Spleen (tissue), 11 donors: ENCODE data around the gene CAMTA1. TPM values are rescaled to one million over a fixed set of nuclear protein-coding genes. Genes with fewer than 3 reads are reported as not detected.

ENCODE experiments used
- DNase-seq: peaks from one replicate; pipeline ENCODE4 v3.0.0-alpha.2; 2020
- H3K27ac ChIP-seq, 8 donors: fragments of 200-600 bp; sonication (generic) in 7 of 8; 1 replicate in 4 of 8; 2 replicates in 4 of 8; pipeline versions ENCODE4 v1.5.0 to v1.8.0; 2016 to 2021; ENCODE audit warnings: inconsistent platforms in 4 of 8, mild to moderate bottlenecking in 4 of 8, moderate library complexity in 1 of 8
- H3K27me3 ChIP-seq, 7 donors: fragments of 200-600 bp; sonication (generic) in 6 of 7; replicated peaks in 1 of 7; 1 replicate in 4 of 7; 2 replicates in 3 of 7; pipeline versions ENCODE4 v1.5.0 to v1.8.0; 2016 to 2021; ENCODE audit warnings: inconsistent platforms in 3 of 7, mild to moderate bottlenecking in 1 of 7
- H3K36me3 ChIP-seq, 6 donors: fragments of 200-600 bp; sonication (generic) in 5 of 6; 1 replicate in 4 of 6; 2 replicates in 2 of 6; pipeline versions ENCODE4 v1.5.0 to v1.8.0; 2016 to 2021; ENCODE audit warnings: inconsistent platforms in 2 of 6
- H3K4me1 ChIP-seq, 6 donors: fragments of 200-600 bp; sonication (generic) in 5 of 6; 1 replicate in 3 of 6; 2 replicates in 3 of 6; pipeline versions ENCODE4 v1.5.0 to v1.8.0; 2016 to 2021; ENCODE audit warnings: inconsistent platforms in 3 of 6
- H3K4me3 ChIP-seq, 8 donors: fragments of 200-600 bp; sonication (generic) in 7 of 8; 1 replicate in 4 of 8; 2 replicates in 4 of 8; pipeline versions ENCODE4 v1.5.0 to v1.8.0; 2016 to 2021; ENCODE audit warnings: inconsistent platforms in 4 of 8, mild to moderate bottlenecking in 4 of 8, moderate library complexity in 2 of 8
- H3K9me3 ChIP-seq, 8 donors: fragments of 200-600 bp; sonication (generic) in 7 of 8; 1 replicate in 4 of 8; 2 replicates in 4 of 8; pipeline versions ENCODE4 v1.5.0 to v1.8.0; 2016 to 2021; ENCODE audit warnings: inconsistent platforms in 4 of 8
- POLR2A ChIP-seq, 3 donors: fragments of 450-650 bp; IDR thresholded peaks; one replicate each; pipeline ENCODE4 v1.5.1; 2017; ENCODE audit warnings: antibody characterized with exemption in 3 of 3, mild to moderate bottlenecking in 1 of 3
- POLR2AphosphoS5 ChIP-seq, 3 donors: sonication (generic); formaldehyde crosslinking; IDR thresholded peaks; one replicate each; pipeline ENCODE4 v1.5.1; 2017; ENCODE audit warnings: antibody characterized with exemption in 3 of 3
- WGBS, 5 donors: extraction: QIAGEN DNeasy Blood & Tissue Kit in 3 of 5; methylation state at CpG; one replicate each; pipeline versions ENCODE4 v1.1.5 to v1.1.7; 2013 to 2018; 5-methylcytosine and 5-hydroxymethylcytosine counted together
- intact Hi-C: fragments of 100-400 bp; cut with DNase I; formaldehyde crosslinking; loops from one replicate; pipeline ENCODE4 v1.15.0; 2023; ENCODE audit warnings: low total_unique reads
- polyA plus RNA-seq, 3 donors: library from polyadenylated mRNA; stranded (reverse); fragments of 200-250 nt; gene quantifications; one replicate each; pipeline ENCODE4 v1.2.1, GENCODE V29; 2013
- total RNA-seq, 7 donors: library from RNA; depleted of rRNA in 3 of 7; stranded (reverse); fragments of >200 nt in 3 of 7; fragmentation: NEBNext Ultra II Directional in 4 of 7; extraction: Animal tissue kit (Norgen Biotek cat#: 25700) in 4 of 7; gene quantifications; one replicate each; pipeline versions ENCODE4 v1.1.0 to v1.2.1, GENCODE V29; 2016 to 2021
- TF ChIP-seq, protein P1 (sequence below), 11 experiments: fragments of 200-600 bp in 7 of 11; fragments of 450-650 bp in 4 of 11; sonication (generic) in 4 of 11; IDR thresholded peaks in 8 of 11; conservative IDR thresholded peaks in 3 of 11; 1 replicate in 7 of 11; 2 replicates in 4 of 11; pipeline versions ENCODE4 v1.4.0 to v1.8.0; 2016 to 2021; ENCODE audit warnings: antibody characterized with exemption in 11 of 11, inconsistent platforms in 4 of 11, mild to moderate bottlenecking in 1 of 11
- donor health status: healthy with polysubstance abuse.
- donor health status: DM: no; HTN: no; CAD: no; lungs with moderate emphysema.
- donor health status: DM: no; HTN: no; CAD: no.
- donor health status: Bipolar disorder and iron deficiency.
- donor health status: healthy.
- donor health status: DM: no; HTN: no; CAD: no.
- donor health status: DM: yes; HTN: yes; CAD: no.

CAMTA1 gene
- total and polyA plus RNA-seq, 10 donors = 53.0 to 106 (median 77.3) TPM

DNA sequence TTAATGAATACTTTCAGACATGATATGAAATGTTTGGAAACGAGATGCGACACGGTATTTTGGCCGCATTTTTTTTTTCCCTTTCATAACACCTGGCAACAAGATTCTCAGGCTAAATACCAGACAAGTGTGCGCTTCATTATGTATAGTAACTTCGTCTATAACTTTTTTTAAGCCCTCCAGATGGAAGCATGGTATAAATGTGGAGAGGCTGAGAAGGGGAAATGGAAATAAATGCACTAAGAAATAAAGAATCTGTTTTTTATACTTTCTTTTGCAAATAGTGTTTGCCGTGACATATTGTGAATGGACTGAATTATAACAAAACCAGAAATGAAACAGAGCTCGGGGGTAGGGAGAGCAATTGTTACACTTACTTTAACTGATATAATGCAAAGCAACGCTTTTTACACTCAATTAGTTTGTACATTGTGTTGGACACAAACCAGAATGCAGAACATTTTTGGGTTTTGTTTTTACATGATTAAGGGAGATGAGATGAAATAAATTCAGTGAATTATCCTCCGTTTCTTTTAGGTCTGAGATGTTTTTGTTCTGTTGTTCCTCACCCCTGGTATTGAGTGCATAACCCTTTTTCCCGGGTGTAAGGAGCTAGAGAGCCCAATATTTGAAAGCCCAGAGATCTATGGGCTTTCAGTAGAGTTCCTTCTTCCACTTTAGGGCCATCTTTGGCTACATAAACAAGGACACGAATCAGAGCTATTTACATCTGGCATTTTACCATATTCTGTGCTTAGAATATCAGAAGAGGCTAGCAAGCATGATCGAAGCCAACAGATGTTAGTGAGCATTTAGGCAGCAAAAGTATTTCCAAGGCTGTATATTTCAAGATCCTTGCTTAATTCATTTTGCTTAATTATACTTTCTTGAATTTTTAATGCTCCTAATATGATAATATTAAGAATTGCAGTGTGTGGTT, 478.0 kb downstream of the CAMTA1 start:
- intact Hi-C loops = no loop called here
- no peak overlapping the region for H3K27ac ChIP-seq
- peaks cover 0 to 30% (median 0%) of the 10 kb centered on the region in 7 donors for H3K27me3 ChIP-seq
- WGBS, 5 donors = 71 to 85% (median 78%) methylated on average over 13 of the region's 13 CpGs
- no peak for DNase-seq
- H3K4me3 ChIP-seq = no peak overlapping the region
- H3K4me1 ChIP-seq = no peaks in the 10 kb centered on the region
- peaks cover 0 to 10% (median 1%) of the 10 kb centered on the region in 8 donors for H3K9me3 ChIP-seq
- no peaks in the 10 kb centered on the region for H3K36me3 ChIP-seq
- TF ChIP-seq, protein P1, sequence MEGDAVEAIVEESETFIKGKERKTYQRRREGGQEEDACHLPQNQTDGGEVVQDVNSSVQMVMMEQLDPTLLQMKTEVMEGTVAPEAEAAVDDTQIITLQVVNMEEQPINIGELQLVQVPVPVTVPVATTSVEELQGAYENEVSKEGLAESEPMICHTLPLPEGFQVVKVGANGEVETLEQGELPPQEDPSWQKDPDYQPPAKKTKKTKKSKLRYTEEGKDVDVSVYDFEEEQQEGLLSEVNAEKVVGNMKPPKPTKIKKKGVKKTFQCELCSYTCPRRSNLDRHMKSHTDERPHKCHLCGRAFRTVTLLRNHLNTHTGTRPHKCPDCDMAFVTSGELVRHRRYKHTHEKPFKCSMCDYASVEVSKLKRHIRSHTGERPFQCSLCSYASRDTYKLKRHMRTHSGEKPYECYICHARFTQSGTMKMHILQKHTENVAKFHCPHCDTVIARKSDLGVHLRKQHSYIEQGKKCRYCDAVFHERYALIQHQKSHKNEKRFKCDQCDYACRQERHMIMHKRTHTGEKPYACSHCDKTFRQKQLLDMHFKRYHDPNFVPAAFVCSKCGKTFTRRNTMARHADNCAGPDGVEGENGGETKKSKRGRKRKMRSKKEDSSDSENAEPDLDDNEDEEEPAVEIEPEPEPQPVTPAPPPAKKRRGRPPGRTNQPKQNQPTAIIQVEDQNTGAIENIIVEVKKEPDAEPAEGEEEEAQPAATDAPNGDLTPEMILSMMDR (IDR thresholded peaks at IDR 0.05 in 8 of 11, conservative IDR thresholded peaks at IDR 0.05 in 3 of 11) = no peak
- TF ChIP-seq POLR2AphosphoS5 (IDR thresholded peaks at IDR 0.05) (no peak), POLR2A (IDR thresholded peaks at IDR 0.05) (no peak)

DNA sequence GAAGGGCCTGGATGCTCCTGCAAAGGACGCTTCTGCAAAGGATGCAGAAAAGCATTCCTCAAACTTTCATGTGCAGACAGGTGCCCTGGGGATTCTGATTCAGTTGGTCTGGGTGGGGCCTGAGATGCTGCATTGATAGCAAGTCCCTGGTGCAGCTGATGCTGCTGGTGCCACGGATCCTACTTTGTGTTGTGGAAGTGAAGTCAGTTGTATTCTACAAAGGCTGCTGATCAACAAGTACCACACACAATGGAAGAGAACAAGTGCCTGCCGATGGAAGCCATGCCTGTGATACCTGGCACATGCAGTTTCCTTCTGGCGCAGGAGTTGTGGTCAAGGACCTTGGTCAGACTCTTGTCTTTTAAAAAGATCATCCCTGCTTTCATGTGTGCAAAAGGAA, 478.8 kb downstream of the CAMTA1 start:
- Histone ChIP-seq H3K36me3 (no peaks in the 10 kb centered on the region), H3K4me3 (no peak overlapping the region), H3K27me3 (peaks cover 0 to 30% (median 0%) of the 10 kb centered on the region in 7 donors), H3K27ac (no peak overlapping the region), H3K9me3 (peaks cover 0 to 18% (median 9%) of the 10 kb centered on the region in 8 donors), H3K4me1 (no peaks in the 10 kb centered on the region)
- intact Hi-C loops = no loop called here
- WGBS, 5 donors = 72 to 80% (median 76%) methylated on average over 3 to 4 of the region's 4 CpGs
- DNase-seq = no peak
- TF ChIP-seq POLR2A (IDR thresholded peaks at IDR 0.05) = no peak
- TF ChIP-seq, protein P1 (IDR thresholded peaks at IDR 0.05 in 8 of 11, conservative IDR thresholded peaks at IDR 0.05 in 3 of 11) = no peak
- TF ChIP-seq POLR2AphosphoS5 (IDR thresholded peaks at IDR 0.05) = no peak

DNA sequence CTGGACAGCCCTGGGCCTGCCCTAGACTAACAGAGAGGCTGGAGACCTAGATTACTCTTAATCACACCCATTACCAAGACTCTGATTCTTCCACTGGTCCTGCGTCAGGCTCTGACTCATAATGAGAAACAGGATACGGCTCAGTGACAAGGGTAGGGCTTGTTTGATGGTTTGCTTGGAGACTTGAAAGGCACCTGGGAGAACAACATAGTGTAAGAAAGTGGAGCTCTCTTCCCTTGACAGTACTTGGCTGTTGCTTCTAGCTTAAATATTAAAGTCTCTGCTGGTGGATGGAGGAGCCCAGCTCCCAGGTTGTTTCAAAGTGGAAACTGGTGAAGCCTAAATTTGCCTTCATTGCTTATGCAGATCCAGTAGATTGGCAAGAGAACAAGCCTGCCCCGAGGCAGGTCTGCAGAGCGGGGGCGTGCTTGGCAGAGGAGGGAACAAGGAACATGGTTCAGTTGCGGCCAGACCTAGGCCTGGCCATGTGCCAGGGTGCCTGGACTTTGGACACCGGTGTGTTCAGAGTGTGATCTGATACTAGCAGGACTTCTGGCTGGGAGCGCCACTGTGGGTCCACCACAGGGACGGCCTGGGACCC, 480.6 kb downstream of the CAMTA1 start:
- peaks cover 3 to 27% (median 20%) of the 10 kb centered on the region in 8 donors for H3K9me3 ChIP-seq
- no peaks in the 10 kb centered on the region for H3K4me1 ChIP-seq
- H3K4me3 ChIP-seq = no peak overlapping the region
- H3K36me3 ChIP-seq = no peaks in the 10 kb centered on the region
- intact Hi-C loops = no loop called here
- TF ChIP-seq POLR2A (IDR thresholded peaks at IDR 0.05) = no peak
- H3K27me3 ChIP-seq = peaks cover 0 to 30% (median 0%) of the 10 kb centered on the region in 7 donors
- DNase-seq = no peak
- H3K27ac ChIP-seq = no peak overlapping the region
- 78 to 84% (median 84%) methylated on average over 9 of the region's 9 CpGs for WGBS, 5 donors

DNA sequence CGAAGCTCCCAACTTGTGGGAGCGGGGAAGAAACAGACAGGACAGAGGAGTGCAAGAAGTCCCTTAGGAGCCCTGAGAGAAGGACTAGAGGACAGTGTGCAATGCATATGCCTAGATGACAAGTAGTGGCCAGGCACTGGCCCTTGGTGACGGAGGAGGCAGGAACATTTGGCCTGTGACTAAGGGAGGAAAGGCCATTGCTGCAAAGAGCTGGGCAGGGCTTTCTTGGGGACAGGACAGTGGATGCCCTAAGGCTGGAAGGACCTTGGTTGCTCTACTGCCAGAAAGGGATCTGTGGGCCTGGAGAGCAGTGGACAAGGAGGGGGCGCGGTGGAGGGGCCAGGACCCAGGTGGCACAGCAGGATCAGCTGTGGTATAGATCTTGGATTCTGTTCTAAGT, 481.3 kb downstream of the CAMTA1 start:
- H3K27me3 ChIP-seq = peaks cover 0 to 25% (median 0%) of the 10 kb centered on the region in 7 donors
- intact Hi-C loops = no loop called here
- H3K9me3 ChIP-seq = peaks cover 3 to 27% (median 20%) of the 10 kb centered on the region in 8 donors
- DNase-seq = no peak
- no peaks in the 10 kb centered on the region for H3K36me3 ChIP-seq
- H3K4me3 ChIP-seq = no peak overlapping the region
- H3K4me1 ChIP-seq = no peaks in the 10 kb centered on the region
- TF ChIP-seq POLR2AphosphoS5 (IDR thresholded peaks at IDR 0.05) = no peak
- TF ChIP-seq, protein P1 (IDR thresholded peaks at IDR 0.05 in 8 of 11, conservative IDR thresholded peaks at IDR 0.05 in 3 of 11) = no peak
- no peak for TF ChIP-seq POLR2A (IDR thresholded peaks at IDR 0.05)
- H3K27ac ChIP-seq = no peak overlapping the region
- WGBS, 5 donors = 53 to 76% (median 63%) methylated on average over 5 of the region's 5 CpGs
